MM.1S (cell line): ENCODE results near the gene DHRS7B.
"Not testable (repeated sequence)": the region's sequence is repeated elsewhere in the genome, so short reads cannot be mapped to it uniquely, and the experiment has no call there.

Experiments used
- EZH2 ChIP-seq: fragments of 300-600 bp; sonication (generic); optimal IDR thresholded peaks from 2 replicates; pipeline ENCODE3; 2017; ENCODE audit warnings: low read depth, mild to moderate bottlenecking, antibody characterized with exemption, low read length, mixed read lengths
- TF ChIP-seq, protein P1 (sequence below): fragments of 300-600 bp; sonication (generic); IDR thresholded peaks from 2 replicates; pipeline ENCODE4 v1.5.1; 2016; ENCODE audit warnings: antibody characterized with exemption, low read length, mixed read lengths

DNA sequence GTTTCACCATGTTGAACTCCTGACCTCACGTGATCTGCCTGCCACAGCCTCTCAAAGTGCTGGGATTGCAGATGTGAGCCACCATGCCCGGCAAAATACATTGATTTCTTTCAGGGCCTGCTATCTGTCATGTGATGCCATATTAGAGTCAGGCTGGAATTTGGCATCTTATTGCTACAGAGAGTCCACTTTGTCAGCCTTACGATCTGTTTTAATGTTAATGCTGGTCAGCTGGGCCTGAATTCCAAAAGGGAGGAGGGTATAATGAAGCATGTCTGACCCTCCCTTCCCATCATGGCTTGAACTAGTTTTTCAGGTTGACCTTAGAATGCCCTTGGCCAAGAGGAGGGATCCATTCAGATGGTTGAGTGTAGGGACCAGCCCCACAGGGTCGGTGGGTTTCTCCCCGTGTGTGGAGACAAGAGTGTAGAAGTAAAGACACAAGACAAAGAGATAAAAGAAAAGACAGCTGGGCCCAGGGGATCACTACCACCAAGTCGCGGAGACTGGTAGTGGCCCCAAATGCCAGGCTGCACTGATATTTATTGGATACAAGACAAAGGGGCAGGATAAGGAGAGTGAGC, 19.6 kb upstream of the DHRS7B start:
- TF ChIP-seq, protein P1, sequence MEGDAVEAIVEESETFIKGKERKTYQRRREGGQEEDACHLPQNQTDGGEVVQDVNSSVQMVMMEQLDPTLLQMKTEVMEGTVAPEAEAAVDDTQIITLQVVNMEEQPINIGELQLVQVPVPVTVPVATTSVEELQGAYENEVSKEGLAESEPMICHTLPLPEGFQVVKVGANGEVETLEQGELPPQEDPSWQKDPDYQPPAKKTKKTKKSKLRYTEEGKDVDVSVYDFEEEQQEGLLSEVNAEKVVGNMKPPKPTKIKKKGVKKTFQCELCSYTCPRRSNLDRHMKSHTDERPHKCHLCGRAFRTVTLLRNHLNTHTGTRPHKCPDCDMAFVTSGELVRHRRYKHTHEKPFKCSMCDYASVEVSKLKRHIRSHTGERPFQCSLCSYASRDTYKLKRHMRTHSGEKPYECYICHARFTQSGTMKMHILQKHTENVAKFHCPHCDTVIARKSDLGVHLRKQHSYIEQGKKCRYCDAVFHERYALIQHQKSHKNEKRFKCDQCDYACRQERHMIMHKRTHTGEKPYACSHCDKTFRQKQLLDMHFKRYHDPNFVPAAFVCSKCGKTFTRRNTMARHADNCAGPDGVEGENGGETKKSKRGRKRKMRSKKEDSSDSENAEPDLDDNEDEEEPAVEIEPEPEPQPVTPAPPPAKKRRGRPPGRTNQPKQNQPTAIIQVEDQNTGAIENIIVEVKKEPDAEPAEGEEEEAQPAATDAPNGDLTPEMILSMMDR, result not testable (repeated sequence)
- TF ChIP-seq EZH2, result not testable (repeated sequence)
